Anterior cingulate cortex (tissue), 58 donors: ENCODE measurements around the gene QRICH2.

ENCODE experiments used
- DNase-seq, 58 donors: peaks; one replicate each; lab custom pipeline; 2025; lab: John Stamatoyannopoulos, UW

The QRICH2 gene

DNA sequence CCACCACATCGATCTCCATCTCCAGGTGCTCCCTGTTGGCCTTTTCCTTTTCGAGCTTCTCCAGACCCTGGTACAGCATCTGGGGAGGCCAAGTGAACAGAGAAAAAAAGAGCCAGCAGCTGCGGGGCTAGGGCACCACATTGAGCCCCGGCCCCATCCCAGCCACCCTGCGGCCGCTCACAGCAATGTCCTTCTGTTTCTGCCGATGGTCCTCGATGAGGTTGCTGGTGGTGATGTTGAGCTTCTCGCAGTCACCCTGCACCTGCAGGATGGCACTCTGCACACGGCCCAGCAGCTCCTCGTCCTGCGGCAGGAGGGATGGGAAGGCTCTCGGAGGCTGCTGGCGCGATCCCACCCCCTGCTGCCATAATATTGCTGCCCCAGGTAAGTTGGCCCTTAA, 27.4 kb downstream of the QRICH2 start:
- DNase-seq: no peak

DNA sequence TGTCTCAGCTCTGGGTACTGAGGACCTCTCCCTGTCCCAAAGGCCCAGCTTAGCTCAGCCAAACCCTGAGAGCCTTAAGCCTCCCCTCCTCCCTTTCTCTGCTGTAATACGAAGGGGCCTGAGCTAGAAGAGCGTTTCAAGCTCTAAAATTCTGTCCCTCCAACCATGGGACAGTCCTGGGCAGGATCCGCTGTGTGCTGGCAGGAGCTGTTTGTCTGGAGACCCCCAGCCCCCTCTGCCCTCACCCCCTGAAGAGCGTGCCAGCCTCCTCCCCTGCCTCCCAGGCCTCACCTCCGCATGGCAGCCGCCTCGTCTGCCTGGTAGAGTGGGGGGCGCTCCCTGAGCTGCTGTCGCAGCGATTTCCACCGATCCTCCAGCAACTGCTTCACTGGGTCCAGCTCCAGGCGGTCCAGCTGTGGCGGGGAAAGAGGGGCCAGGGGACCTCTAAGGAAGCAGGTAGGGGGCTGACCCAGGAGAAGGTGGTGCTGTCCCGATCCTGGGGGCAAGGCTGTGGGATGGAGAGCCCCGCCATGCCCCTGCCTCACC, 28.3 kb downstream of the QRICH2 start:
- DNase-seq: no peak

GRCh38 chr17:76278952-76279741, 28.9 kb downstream of the QRICH2 start:
- peak in 56 of 58 donors; percentile 18 to 96 (median 69) for DNase-seq

GRCh38 chr17:76278268-76278908, 29.7 kb downstream of the QRICH2 start:
- no peak for DNase-seq

GRCh38 chr17:76277300-76278267, 30.5 kb downstream of the QRICH2 start:
- no peak for DNase-seq

DNA sequence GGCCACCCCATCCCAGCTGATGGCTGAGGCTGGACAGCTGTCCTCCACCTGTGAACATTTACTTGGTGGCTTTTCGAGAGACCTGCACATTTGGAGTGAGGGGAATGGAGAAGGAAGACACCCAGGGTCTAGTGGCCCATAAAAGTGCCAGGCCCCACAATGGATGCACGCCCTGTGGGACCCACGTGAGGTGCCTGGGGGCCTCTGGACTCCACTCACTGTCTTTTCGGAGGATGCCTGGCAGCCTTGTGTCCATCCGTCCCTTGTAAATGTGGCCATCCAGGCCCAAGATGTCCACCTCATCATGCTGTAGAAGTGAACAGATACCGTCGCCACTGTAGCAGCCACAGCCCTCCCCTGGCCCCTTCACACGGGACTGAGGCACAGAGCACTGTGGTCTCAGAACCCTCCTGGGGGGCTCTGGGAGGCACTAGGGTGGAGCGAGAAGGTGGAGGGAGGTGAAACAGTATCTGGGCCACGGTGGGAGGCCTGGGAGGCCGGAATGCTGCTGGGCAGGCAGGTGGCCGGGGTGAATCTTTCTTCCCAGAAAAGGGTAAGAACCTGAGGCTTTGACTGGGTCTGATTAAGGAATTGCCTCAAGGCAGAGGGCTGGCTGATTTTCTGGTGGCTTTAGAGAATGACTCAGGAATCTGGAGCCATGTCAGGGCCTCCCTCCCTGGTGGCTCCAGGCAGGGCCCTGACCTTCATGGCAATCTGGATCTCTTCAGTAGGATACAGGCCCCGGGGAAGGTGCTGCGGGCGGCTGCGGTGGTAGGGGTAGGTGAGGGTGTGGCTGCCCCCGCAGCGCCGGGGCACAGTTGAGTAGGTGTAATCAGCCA, 31.4 kb downstream of the QRICH2 start:
- DNase-seq: no peak

DNA sequence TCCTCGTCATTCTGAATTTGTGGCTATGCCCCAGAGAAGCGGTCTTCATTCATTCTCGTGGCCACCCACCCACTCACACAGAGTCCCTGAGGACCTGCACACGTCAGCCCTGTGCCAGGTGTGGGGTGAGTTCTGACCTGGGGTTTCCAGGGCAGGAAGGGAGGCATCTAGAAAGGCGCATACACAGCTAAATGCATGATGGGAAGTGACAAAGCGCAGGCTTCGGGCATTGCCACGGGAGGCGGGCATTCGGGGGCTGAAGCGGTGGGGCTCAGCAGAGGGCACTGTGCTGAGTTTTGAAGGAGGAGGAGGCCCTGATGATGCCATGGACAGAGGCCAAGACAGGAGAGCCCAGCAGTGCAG, 32.0 kb downstream of the QRICH2 start:
- no peak for DNase-seq

GRCh38 chr17:76275382-76276068, 32.6 kb downstream of the QRICH2 start:
- DNase-seq: no peak

DNA sequence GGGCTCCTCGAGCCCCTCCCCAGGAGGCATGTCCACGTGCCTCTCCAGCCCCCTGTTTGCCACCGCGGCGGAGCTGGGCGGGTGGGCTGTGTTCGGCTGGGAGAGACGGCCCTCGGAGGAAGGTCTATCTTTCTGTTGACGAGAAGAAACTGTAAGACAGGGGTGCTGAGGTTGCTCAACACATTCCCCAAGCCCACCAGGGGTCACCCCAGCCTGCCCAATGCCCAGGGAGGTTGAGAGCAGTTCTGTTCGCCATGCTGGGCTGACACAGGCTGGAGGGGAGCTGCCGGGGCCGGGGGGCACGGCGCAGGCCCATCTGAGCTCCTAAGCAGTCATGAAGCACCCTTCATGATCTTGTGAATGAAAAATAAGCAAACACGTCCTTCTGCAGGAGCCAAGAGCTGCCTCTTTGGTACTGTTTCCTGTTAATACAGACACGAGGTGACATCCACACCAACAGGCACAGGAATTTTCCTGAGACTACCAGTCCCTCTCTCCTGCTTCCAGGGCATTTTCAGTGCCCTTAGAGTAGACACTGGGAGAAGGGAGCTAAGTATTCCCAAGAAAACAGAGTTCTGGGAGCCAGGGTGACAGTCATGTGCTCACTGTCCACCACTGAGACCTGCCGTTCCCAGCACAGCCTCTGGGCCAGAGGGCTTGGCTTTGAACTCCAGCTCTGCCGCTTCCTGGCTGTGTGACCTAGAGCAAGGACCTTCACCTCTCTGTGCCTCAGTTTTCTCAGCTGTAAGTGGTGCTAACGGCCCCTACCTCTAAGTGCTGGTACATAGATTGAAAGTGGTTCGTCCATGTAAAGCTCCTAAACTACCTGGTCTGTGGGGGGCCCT, 33.7 kb downstream of the QRICH2 start:
- DNase-seq: no peak

- no peak for DNase-seq
Observed at GRCh38 chr17:76273445-76274111, 34.5 kb downstream of the QRICH2 start.

DNA sequence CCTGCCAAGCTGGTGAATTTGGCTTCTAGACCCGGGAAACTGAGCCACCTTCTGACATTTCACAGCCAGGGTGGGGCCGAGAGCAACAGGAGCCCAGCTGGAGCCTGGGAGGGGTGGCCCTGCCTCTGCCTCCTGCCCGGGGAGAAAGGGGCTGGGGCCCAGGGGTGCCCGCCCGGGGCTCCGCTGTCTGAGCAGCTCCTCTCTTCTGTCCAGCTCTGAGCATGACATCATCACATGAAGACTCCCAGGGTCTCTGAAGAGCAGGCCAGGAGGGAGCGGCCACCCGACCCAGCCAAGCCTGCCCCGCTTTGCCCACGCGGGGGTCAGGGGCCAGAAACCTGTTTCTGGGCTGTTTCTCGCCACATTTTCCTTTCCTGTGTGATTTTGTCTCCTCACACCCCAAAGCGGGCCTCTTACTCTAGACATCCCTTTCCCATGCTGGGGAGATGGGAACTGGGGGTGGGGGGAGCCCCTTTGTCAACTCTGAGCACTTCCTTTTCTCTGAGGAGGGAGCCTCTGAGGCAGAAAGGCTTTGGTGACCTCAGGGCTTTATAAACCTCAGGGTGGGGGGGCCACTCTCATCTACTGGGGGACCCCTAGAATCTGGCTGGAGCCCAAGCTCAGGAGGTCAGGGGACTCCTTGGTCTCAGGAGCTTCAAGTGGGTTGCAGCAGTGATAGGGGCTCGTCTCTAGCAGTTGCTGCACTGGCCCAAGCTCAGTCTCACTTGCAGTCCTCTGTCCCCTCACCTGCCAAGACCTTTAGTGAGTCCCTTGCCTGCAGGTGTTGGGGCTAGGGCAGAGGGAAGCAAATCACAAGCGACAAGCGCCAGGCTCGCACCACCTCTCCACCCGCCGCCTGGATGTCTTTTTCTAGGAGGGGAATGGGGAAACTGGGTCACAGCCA, 35.3 kb downstream of the QRICH2 start:
- no peak for DNase-seq

DNA sequence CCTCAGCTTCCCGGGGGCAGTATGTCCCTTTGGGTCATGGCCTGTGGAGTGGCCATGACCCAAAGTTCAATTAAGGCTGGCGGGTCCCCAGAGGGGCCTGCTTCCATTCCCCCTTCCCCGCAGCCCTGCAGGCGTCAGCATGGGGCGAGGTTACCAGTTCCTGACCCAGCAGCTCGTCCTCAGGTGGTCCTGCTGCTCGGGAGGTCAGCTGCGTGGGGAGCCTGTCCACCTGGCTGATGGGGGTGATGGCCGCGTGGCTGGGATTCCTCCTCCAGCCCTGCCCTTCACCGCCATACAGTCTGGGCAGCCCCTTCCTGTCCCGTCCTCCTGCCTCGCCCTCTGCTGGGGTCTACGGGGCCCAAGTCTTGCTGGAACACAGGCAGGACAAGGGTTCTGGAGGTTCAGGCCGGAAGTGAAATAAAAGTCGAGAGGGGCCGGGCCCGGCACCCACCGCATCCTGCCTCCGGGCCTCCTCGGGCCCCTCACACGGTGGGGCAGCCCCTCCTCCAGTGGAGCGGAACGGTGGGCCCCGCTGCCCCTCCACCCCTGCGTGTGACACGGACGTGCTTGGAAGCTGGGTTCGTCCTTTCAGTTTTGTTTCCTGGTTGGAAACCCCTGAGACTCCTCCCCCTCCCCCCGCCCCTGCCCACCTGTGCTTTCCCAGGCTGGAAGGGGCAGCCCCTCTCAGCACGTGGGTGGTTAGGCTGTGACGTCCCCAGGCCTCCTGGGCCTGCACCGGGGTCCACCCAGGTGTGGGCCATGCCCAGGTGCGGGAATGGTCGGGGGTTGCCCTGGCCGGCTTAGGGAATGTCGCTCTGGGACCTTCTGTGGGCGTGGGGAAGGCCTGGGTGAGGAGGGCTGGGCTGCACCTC, 36.2 kb downstream of the QRICH2 start:
- DNase-seq: no peak

- DNase-seq: no peak
Observed at GRCh38 chr17:76270770-76271668, 37.1 kb downstream of the QRICH2 start.

DNA sequence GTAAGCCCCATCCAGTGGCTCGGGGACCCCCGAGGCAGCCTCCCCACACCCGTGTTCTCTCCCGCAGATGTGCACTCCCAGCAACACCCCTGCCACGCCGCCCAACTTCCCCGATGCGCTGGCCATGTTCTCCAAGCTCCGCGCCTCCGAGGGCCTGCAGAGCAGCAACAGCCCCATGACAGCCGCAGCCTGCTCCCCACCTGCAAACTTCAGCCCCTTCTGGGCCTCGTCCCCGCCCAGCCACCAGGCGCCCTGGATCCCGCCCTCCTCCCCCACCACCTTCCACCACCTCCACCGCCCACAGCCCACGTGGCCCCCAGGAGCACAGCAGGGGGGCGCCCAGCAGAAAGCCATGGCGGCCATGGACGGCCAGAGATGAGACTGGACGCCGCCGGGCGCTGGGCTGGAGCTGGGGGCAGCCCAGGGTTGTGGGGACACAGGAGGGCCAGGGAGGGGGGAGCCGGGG, 37.9 kb downstream of the QRICH2 start:
- no peak for DNase-seq
